MG63 (cell line): Measurements from ENCODE around the gene FBXO48. TPM values are rescaled to one million over a fixed set of nuclear protein-coding genes. Genes with fewer than 3 reads are reported as not detected.

ENCODE experiments used
- DNase-seq: peaks from one replicate; pipeline ENCODE4 v3.0.0-alpha.2; 2020
- H3K27me3 ChIP-seq: fragments of 250-450 bp; sonication (Bioruptor Pico); 2 replicates; pipeline ENCODE4 v1.5.1; 2020; ENCODE audit warnings: mild to moderate bottlenecking, moderate library complexity
- H3K36me3 ChIP-seq: fragments of 250-450 bp; sonication (Bioruptor Pico); 2 replicates; pipeline ENCODE4 v1.5.1; 2020; ENCODE audit warnings: mild to moderate bottlenecking, moderate library complexity
- H3K4me3 ChIP-seq: fragments of 250-450 bp; sonication (Bioruptor Pico); 2 replicates; pipeline ENCODE4 v1.5.1; 2020; ENCODE audit warnings: mild to moderate bottlenecking, moderate library complexity
- H3K9me3 ChIP-seq: fragments of 250-450 bp; sonication (Bioruptor Pico); 2 replicates; pipeline ENCODE4 v1.5.1; 2020; ENCODE audit warnings: mild to moderate bottlenecking, moderate library complexity
- total RNA-seq: library from RNA; depleted of rRNA; stranded (reverse); fragments of >200 nt; shearing (Covaris generic); gene quantifications from 2 replicates; pipeline ENCODE4 v1.2.3, GENCODE V29; 2014; ENCODE audit warnings: low replicate concordance; rRNA removed

FBXO48 gene
- total RNA-seq, 1 experiment from 2014 or later: 0.13 TPM

DNA sequence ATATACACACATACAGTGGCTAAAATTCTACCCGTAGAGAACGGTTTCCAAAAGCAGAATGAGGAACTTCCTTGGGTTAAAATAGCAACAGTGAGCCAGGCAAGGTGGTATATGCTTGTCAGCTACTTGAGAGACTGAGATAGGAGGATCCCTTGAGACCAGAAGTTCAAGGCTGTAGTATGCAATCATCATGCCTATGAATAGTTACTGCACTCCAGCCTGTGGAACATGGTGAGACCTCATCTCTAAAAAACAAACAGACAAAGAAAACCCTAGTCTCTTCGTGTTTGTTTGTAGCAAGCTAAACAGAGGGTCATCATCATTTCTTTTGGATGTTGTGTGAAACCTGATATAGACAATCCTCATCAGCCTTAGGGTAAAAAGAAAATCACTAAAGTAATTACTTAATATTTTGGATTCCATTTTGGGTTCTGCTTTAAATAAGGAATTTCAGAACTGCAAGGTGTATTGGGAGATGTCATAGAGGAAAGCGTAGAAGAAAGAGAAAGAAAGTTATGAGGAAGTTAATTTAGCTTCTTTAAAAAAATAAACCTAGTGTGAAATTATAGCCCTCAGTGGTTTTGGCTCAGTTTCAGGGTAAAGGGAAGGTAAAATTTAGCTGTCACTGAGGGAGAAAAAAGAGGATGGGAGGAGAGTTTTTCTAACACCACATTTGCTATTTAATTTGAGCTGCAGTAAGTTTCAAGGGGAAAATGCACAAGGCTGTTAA lies 55.5 kb downstream of the FBXO48 start:
- DNase-seq: no peak

More for the DNA sequence above, 55.5 kb downstream of the FBXO48 start:
- H3K9me3 ChIP-seq: no peaks in the 10 kb centered on the region
- no peak overlapping the region for H3K4me3 ChIP-seq
- no peaks in the 10 kb centered on the region for H3K27me3 ChIP-seq
- H3K36me3 ChIP-seq: no peaks in the 10 kb centered on the region

Other genes with a start within 250 kb of the FBXO48 start
- gene PPP3R1, start 214.8 kb downstream of the FBXO48 start, total RNA-seq: 34.3 and 47.5 TPM in 2 replicates
- gene CNRIP1, start 147.3 kb downstream of the FBXO48 start, total RNA-seq: 28.5 and 33.4 TPM in 2 replicates
- gene PLEK, start 102.0 kb downstream of the FBXO48 start, total RNA-seq: not detected in 2 replicates
- gene APLF, start 291 bp upstream of the FBXO48 start, total RNA-seq: 0.99 and 2.5 TPM in 2 replicates
- not detected in 2 replicates for gene PROKR1, start 176.3 kb upstream of the FBXO48 start, total RNA-seq